HCT116 (cell line): ENCODE results near the gene CALML3. TPM values are rescaled to one million over a fixed set of nuclear protein-coding genes. Genes with fewer than 3 reads are reported as not detected.

ENCODE experiments used
- ATAC-seq: fragments of 200-7000 bp; cut with Tn5 transposase; 2 replicates; pipeline ENCODE4 v1.9.1; 2020; ENCODE audit warnings: mild to moderate bottlenecking, moderate library complexity
- BruUV-seq: library from RNA; stranded (reverse); fragments of 400-500 nt; replicated peaks from 2 replicates; lab custom pipeline; 2021; lab: Mats Ljungman, UMichigan
- CTCF ChIA-PET: fragments of 300-600 bp; sonication (Branson Sonifier 250); formaldehyde crosslinking; loops from one replicate; lab custom pipeline; 2021; ENCODE audit warnings: antibody characterized with exemption; lab: Charles Lee
- POLR2A ChIA-PET: fragments of 300-600, 350-600 bp; sonication (Branson Sonifier 250); formaldehyde crosslinking; loops from one replicate; lab custom pipeline; 2021; ENCODE audit warnings: antibody characterized with exemption; lab: Charles Lee
- RAD21 ChIA-PET, 2 experiments: fragments of 300-600 bp; sonication (Branson Sonifier 250); formaldehyde crosslinking; loops; one replicate each; lab custom pipeline; 2023; ENCODE audit warnings: low total read pairs in 2 of 2; ENCODE audit not compliant: uncharacterized antibody in 2 of 2, unreplicated experiment in 2 of 2, low non-redundant PET in 1 of 2; lab: Charles Lee
- DNase-seq: peaks from one replicate; pipeline ENCODE4 v3.0.0-alpha.2; 2010; ENCODE audit warnings: low read depth, low spot score
- H2AFZ ChIP-seq: fragments of 200-600 bp; shearing (Covaris generic), sonication (generic); 2 replicates; pipeline ENCODE4 v1.6.1; 2017; ENCODE audit warnings: low read depth, mixed run types, mixed read lengths, antibody characterized with exemption, low read length; ENCODE audit not compliant: poor library complexity, severe bottlenecking
- H3K27ac ChIP-seq: 2 replicates; pipeline ENCODE4 v1.5.1; 2012; ENCODE audit warnings: low read depth, low read length
- H3K27me3 ChIP-seq: fragments of 200-600 bp; sonication (generic); 2 replicates; pipeline ENCODE4 v1.6.1; 2016; ENCODE audit warnings: mixed run types, low read length, mixed read lengths; ENCODE audit not compliant: insufficient read depth
- H3K36me3 ChIP-seq, 2 experiments: fragments of 200-500 bp in 1 of 2; fragments of 200-600 bp in 1 of 2; sonication (Bioruptor generic) in 1 of 2; sonication (generic) in 1 of 2; 2 replicates each; pipeline versions ENCODE4 v1.5.1 to v1.6.1; 2014 to 2016; ENCODE audit warnings: low read length in 2 of 2, inconsistent platforms in 1 of 2, mixed read lengths in 1 of 2, mixed run types in 1 of 2; ENCODE audit not compliant: insufficient read depth in 2 of 2, control insufficient read depth in 1 of 2
- H3K4me1 ChIP-seq, 2 experiments: fragments of 200-600 bp in 1 of 2; sonication (generic) in 1 of 2; 2 replicates each; pipeline versions ENCODE4 v1.5.1 to v1.6.1; 2012 to 2017; ENCODE audit warnings: low read length in 2 of 2, inconsistent platforms in 1 of 2, mild to moderate bottlenecking in 1 of 2, mixed read lengths in 1 of 2, mixed run types in 1 of 2, moderate library complexity in 1 of 2; ENCODE audit not compliant: insufficient read depth in 2 of 2, control insufficient read depth in 1 of 2
- H3K4me2 ChIP-seq: fragments of 200-600 bp; sonication (generic); 2 replicates; pipeline ENCODE4 v1.6.1; 2017; ENCODE audit warnings: mixed run types, low read length, mixed read lengths
- H3K4me3 ChIP-seq, 2 experiments: fragments of 200-600 bp in 1 of 2; sonication (generic) in 1 of 2; replicated peaks in 1 of 2; 2 replicates each; pipeline ENCODE4 v1.5.1; 2011 to 2016; ENCODE audit warnings: low read length in 2 of 2, control low read depth in 1 of 2, low read depth in 1 of 2, mild to moderate bottlenecking in 1 of 2, mixed read lengths in 1 of 2, mixed run types in 1 of 2
- H3K79me2 ChIP-seq: fragments of 200-600 bp; sonication (generic); 2 replicates; pipeline ENCODE4 v1.6.1; 2017; ENCODE audit warnings: mild to moderate bottlenecking, mixed run types, low read length, moderate library complexity, mixed read lengths; ENCODE audit not compliant: insufficient read depth
- H3K9ac ChIP-seq: fragments of 200-600 bp; sonication (generic); 2 replicates; pipeline ENCODE4 v1.6.1; 2016; ENCODE audit warnings: low read length, mixed read lengths
- H3K9me2 ChIP-seq: fragments of 200-600 bp; sonication (generic), shearing (Covaris generic); 2 replicates; pipeline ENCODE4 v1.6.1; 2017; ENCODE audit warnings: mixed run types, mild to moderate bottlenecking, moderate library complexity; ENCODE audit not compliant: insufficient read depth
- H3K9me3 ChIP-seq, 2 experiments: fragments of 200-500 bp in 1 of 2; fragments of 200-600 bp in 1 of 2; sonication (Bioruptor generic) in 1 of 2; sonication (generic) in 1 of 2; 2 replicates each; pipeline ENCODE4 v1.6.1; 2014 to 2017; ENCODE audit warnings: low read length in 2 of 2, mixed read lengths in 2 of 2, inconsistent platforms in 1 of 2, low read depth in 1 of 2, mild to moderate bottlenecking in 1 of 2, mixed run types in 1 of 2, moderate library complexity in 1 of 2; ENCODE audit not compliant: control insufficient read depth in 1 of 2, insufficient read depth in 1 of 2
- H4K20me1 ChIP-seq: fragments of 200-600 bp; sonication (generic), shearing (Covaris generic); 2 replicates; pipeline ENCODE4 v1.6.1; 2017; ENCODE audit warnings: mixed run types, mild to moderate bottlenecking, moderate library complexity; ENCODE audit not compliant: insufficient read depth
- CBX3 ChIP-seq: IDR thresholded peaks from 2 replicates; pipeline ENCODE4 v1.6.1; 2012; ENCODE audit warnings: low read depth
- ELF1 ChIP-seq: IDR thresholded peaks from 2 replicates; pipeline ENCODE4 v1.6.1; 2012; ENCODE audit warnings: low read depth, borderline replicate concordance
- FOSL1 ChIP-seq: IDR thresholded peaks from 2 replicates; pipeline ENCODE4 v1.6.1; 2012; ENCODE audit warnings: low read depth
- JUND ChIP-seq: IDR thresholded peaks from 2 replicates; pipeline ENCODE4 v1.6.1; 2012
- POLR2AphosphoS5 ChIP-seq: IDR thresholded peaks from 2 replicates; pipeline ENCODE4 v1.6.1; 2011; ENCODE audit warnings: mild to moderate bottlenecking, low read depth, low read length, moderate library complexity
- RAD21 ChIP-seq: IDR thresholded peaks from 2 replicates; pipeline ENCODE4 v1.6.1; 2012; ENCODE audit warnings: low read depth, mild to moderate bottlenecking
- SIN3A ChIP-seq: IDR thresholded peaks from 2 replicates; pipeline ENCODE4 v1.6.1; 2012; ENCODE audit warnings: low read depth
- TCF7L2 ChIP-seq: IDR thresholded peaks from 2 replicates; pipeline ENCODE4 v1.7.0; 2011; ENCODE audit warnings: borderline replicate concordance, inconsistent platforms; ENCODE audit not compliant: insufficient read depth, insufficient read length; ENCODE audit errors: extremely low read depth
- YY1 ChIP-seq: IDR thresholded peaks from 2 replicates; pipeline ENCODE4 v1.6.1; 2011; ENCODE audit warnings: low read length, low read depth, moderate library complexity, mild to moderate bottlenecking; ENCODE audit not compliant: insufficient replicate concordance; ENCODE audit errors: extremely low read depth
- ZNF274 ChIP-seq: fragments of 200-500 bp; sonication (Bioruptor generic); IDR thresholded peaks from 2 replicates; pipeline ENCODE4 v1.6.1; 2014; ENCODE audit warnings: mild to moderate bottlenecking, low read depth, low read length, inconsistent platforms
- intact Hi-C: fragments of 100-400 bp; cut with micrococcal nuclease; formaldehyde crosslinking; loops from 2 replicates; pipeline ENCODE4 v1.10.0; 2022
- total RNA-seq: library from RNA; stranded (reverse); gene quantifications from one replicate; pipeline ENCODE4 v1.2.1, GENCODE V29; 2021; ENCODE audit not compliant: unreplicated experiment
- TF ChIP-seq, protein P1 (sequence below): IDR thresholded peaks from 2 replicates; pipeline ENCODE4 v1.6.1; 2012; ENCODE audit warnings: low read depth
- TF ChIP-seq, protein P2 (sequence below): IDR thresholded peaks from 2 replicates; pipeline ENCODE4 v1.6.1; 2011; ENCODE audit warnings: mild to moderate bottlenecking, low read length, moderate library complexity; ENCODE audit not compliant: insufficient replicate concordance; ENCODE audit errors: extremely low read depth

Gene CALML3
- total RNA-seq, 1 experiment from 2014 or later = not detected

DNA sequence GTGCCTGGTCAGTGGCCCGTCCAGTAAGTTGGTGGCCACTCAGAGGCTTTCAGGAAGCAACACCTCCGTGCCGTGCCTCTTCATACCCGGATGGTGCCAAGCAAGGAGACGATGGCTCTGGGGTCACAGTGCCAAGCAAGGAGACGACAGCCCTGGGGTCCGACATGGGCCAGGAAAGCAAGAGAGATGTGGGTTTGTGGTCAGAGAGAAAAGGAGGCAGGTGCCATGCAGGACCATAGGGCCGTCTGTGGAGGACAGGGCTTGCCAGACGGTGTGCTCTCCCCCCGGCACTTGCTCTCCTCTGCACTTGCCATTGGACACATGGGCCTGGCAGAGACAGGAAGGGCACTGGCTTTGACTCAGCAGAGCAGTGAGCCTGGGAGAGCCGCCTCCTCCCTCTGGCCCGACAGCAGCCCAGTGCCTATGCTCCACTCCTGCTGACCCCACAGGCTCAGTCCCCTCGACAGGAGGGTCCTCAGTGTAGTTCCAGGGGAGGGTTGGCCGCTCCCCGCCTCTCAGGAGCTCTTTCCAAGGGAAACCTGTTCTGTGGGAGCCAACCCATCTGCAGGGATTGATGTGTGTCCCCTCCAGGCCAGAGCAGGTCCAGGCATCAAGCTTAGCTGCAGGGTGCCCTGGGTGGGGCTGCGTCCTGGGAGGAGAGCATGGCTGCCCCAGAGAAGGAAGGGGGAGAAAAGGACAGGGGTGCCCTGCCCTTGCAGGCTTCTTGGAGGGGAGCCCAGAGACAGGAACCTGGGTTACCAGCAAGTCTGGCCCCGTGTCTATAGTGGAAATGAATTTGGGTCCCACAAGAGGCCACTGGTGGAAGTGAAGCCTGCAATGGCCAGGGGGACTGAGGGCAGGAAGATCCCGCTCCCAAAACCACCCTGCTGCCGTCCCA is 17.8 kb upstream of the CALML3 start:
- Histone ChIP-seq H3K4me3 (no peak overlapping the region), H3K27ac (no peak overlapping the region), H3K9me3 (no peaks in the 10 kb centered on the region), H3K36me3 (no peaks in the 10 kb centered on the region), H3K9me2 (no peaks in the 10 kb centered on the region), H3K4me1 (peaks cover 0 to 3% of the 10 kb centered on the region in 2 experiments; a peak in 1 of 4 replicates), H2AFZ (no peak overlapping the region), H3K9ac (no peak overlapping the region), H3K4me2 (no peak overlapping the region)
- RAD21 ChIA-PET = no interaction called here
- POLR2A ChIA-PET = no interaction called here
- CTCF ChIA-PET = no interaction called here
- ATAC-seq (no peak), DNase-seq (no peak)
- TF ChIP-seq TCF7L2 (no peak), ZNF274 (no peak)
- TF ChIP-seq, all 23 proteins: peak for 0
- H4K20me1 ChIP-seq = no peaks in the 10 kb centered on the region
- H3K79me2 ChIP-seq = no peaks in the 10 kb centered on the region
- intact Hi-C loops = no loop called here
- H3K27me3 ChIP-seq = peaks cover 15% of the 10 kb centered on the region; the same call in 1 of the 2 replicates
- no TSS peak for BruUV-seq

DNA sequence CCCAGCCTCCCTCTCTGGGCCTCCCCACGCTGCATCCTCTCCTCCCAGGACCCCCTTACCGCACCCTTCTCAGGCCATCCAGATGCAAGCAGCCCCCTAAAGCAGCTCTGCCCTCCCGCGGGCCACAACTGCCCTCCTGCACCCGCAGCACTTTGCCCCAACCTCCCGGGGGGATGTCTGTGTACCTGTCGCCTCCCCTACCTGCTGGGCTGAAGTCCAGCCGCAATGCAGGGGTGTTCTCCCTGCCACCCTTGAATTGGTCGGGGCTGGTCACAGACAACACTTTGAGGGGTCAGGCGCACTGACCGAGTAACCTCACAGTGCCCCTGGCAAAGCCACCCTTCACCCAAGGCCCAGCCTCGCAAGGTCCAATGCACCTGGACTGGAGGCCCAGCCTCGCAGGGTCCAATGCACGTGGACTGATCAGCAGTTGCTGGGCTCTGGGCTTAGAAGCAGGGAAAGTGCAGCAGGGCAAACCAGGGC is 17.1 kb upstream of the CALML3 start:
- DNase-seq = no peak
- no peak for ATAC-seq
- Histone ChIP-seq H3K27me3 (peaks cover 9% of the 10 kb centered on the region; the same call in 1 of the 2 replicates), H3K79me2 (no peaks in the 10 kb centered on the region), H3K4me1 (peaks cover 0 to 3% of the 10 kb centered on the region in 2 experiments; a peak in 1 of 4 replicates), H3K9me3 (no peaks in the 10 kb centered on the region), H3K4me2 (no peak overlapping the region), H3K9ac (no peak overlapping the region), H3K4me3 (no peak overlapping the region), H4K20me1 (no peaks in the 10 kb centered on the region), H3K27ac (no peak overlapping the region), H2AFZ (no peak overlapping the region), H3K9me2 (no peaks in the 10 kb centered on the region), H3K36me3 (no peaks in the 10 kb centered on the region)
- no TSS peak for BruUV-seq
- RAD21 ChIA-PET = no interaction called here
- intact Hi-C loops = no loop called here
- POLR2A ChIA-PET = no interaction called here
- CTCF ChIA-PET = no interaction called here
- no peak for TF ChIP-seq YY1
- TF ChIP-seq FOSL1 = no peak
- no peak for TF ChIP-seq JUND
- TF ChIP-seq RAD21 = no peak
- no peak for TF ChIP-seq POLR2AphosphoS5
- no peak for TF ChIP-seq ELF1
- no peak for TF ChIP-seq SIN3A
- TF ChIP-seq, protein P1, sequence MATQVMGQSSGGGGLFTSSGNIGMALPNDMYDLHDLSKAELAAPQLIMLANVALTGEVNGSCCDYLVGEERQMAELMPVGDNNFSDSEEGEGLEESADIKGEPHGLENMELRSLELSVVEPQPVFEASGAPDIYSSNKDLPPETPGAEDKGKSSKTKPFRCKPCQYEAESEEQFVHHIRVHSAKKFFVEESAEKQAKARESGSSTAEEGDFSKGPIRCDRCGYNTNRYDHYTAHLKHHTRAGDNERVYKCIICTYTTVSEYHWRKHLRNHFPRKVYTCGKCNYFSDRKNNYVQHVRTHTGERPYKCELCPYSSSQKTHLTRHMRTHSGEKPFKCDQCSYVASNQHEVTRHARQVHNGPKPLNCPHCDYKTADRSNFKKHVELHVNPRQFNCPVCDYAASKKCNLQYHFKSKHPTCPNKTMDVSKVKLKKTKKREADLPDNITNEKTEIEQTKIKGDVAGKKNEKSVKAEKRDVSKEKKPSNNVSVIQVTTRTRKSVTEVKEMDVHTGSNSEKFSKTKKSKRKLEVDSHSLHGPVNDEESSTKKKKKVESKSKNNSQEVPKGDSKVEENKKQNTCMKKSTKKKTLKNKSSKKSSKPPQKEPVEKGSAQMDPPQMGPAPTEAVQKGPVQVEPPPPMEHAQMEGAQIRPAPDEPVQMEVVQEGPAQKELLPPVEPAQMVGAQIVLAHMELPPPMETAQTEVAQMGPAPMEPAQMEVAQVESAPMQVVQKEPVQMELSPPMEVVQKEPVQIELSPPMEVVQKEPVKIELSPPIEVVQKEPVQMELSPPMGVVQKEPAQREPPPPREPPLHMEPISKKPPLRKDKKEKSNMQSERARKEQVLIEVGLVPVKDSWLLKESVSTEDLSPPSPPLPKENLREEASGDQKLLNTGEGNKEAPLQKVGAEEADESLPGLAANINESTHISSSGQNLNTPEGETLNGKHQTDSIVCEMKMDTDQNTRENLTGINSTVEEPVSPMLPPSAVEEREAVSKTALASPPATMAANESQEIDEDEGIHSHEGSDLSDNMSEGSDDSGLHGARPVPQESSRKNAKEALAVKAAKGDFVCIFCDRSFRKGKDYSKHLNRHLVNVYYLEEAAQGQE = no peak
- no peak for TF ChIP-seq CBX3
- TF ChIP-seq, protein P2, sequence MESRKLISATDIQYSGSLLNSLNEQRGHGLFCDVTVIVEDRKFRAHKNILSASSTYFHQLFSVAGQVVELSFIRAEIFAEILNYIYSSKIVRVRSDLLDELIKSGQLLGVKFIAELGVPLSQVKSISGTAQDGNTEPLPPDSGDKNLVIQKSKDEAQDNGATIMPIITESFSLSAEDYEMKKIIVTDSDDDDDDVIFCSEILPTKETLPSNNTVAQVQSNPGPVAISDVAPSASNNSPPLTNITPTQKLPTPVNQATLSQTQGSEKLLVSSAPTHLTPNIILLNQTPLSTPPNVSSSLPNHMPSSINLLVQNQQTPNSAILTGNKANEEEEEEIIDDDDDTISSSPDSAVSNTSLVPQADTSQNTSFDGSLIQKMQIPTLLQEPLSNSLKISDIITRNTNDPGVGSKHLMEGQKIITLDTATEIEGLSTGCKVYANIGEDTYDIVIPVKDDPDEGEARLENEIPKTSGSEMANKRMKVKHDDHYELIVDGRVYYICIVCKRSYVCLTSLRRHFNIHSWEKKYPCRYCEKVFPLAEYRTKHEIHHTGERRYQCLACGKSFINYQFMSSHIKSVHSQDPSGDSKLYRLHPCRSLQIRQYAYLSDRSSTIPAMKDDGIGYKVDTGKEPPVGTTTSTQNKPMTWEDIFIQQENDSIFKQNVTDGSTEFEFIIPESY = no peak
